WTC11 (cell line): ENCODE results near the gene MYO18B. TPM values are rescaled to one million over a fixed set of nuclear protein-coding genes. Genes with fewer than 3 reads are reported as not detected.

ENCODE experiments used
- ATAC-seq: fragments of 200-7000 bp; cut with Tn5 transposase; 2 replicates; pipeline ENCODE4 v1.10.0; 2021; ENCODE audit warnings: mild to moderate bottlenecking, moderate library complexity
- CTCF ChIA-PET: fragments of 300-600 bp; sonication (Branson Sonifier 250); formaldehyde crosslinking; loops from one replicate; lab custom pipeline; 2021; ENCODE audit warnings: antibody characterized with exemption; lab: Charles Lee
- POLR2A ChIA-PET: fragments of 350-600 bp; sonication (Branson Sonifier 250); formaldehyde crosslinking; loops from one replicate; lab custom pipeline; 2021; ENCODE audit warnings: antibody characterized with exemption; lab: Charles Lee
- DNase-seq: peaks from one replicate; pipeline ENCODE4 v3.0.0; 2021; ENCODE audit warnings: low spot score
- H3K27ac Mint-ChIP-seq: 2 replicates; pipeline ENCODE4 v1.8.0; 2021; ENCODE audit warnings: mixed read lengths
- H3K27me3 Mint-ChIP-seq: 2 replicates; pipeline ENCODE4 v1.8.0; 2021; ENCODE audit warnings: low read depth, mild to moderate bottlenecking, moderate library complexity, mixed read lengths
- H3K36me3 Mint-ChIP-seq: 2 replicates; pipeline ENCODE4 v1.8.0; 2021; ENCODE audit warnings: mixed read lengths
- H3K4me1 Mint-ChIP-seq: 2 replicates; pipeline ENCODE4 v1.8.0; 2022; ENCODE audit warnings: mixed read lengths
- H3K4me3 Mint-ChIP-seq: 2 replicates; pipeline ENCODE4 v1.8.0; 2021; ENCODE audit warnings: mild to moderate bottlenecking, moderate library complexity, mixed read lengths
- H3K9me3 Mint-ChIP-seq: 2 replicates; pipeline ENCODE4 v1.8.0; 2021; ENCODE audit warnings: mixed read lengths
- AFF4 ChIP-seq: sonication (generic); formaldehyde crosslinking; IDR thresholded peaks from 2 replicates; pipeline ENCODE4 v1.8.1; 2023; ENCODE audit warnings: mild to moderate bottlenecking, missing genetic modification reagents, borderline replicate concordance
- ARID4B ChIP-seq: sonication (generic); formaldehyde crosslinking; IDR thresholded peaks from 2 replicates; pipeline ENCODE4 v1.8.0; 2023; ENCODE audit warnings: missing genetic modification reagents, mild to moderate bottlenecking, borderline replicate concordance
- ATF2 ChIP-seq: sonication (generic); formaldehyde crosslinking; IDR thresholded peaks from 2 replicates; pipeline ENCODE4 v1.8.1; 2022; ENCODE audit warnings: low read depth, missing genetic modification reagents, borderline replicate concordance
- EMX1 ChIP-seq: fragments of 250-450 bp; sonication (Bioruptor Pico); IDR thresholded peaks from 2 replicates; pipeline ENCODE4 v1.8.0; 2021; ENCODE audit warnings: mild to moderate bottlenecking
- ESRRA ChIP-seq: sonication (generic); formaldehyde crosslinking; IDR thresholded peaks from 2 replicates; pipeline ENCODE4 v1.8.1; 2022; ENCODE audit warnings: mild to moderate bottlenecking, missing genetic modification reagents, borderline replicate concordance
- ETV6 ChIP-seq: sonication (generic); formaldehyde crosslinking; IDR thresholded peaks from 2 replicates; pipeline ENCODE4 v1.8.1; 2022; ENCODE audit warnings: mild to moderate bottlenecking, missing genetic modification reagents
- GABPB1 ChIP-seq: sonication (generic); formaldehyde crosslinking; IDR thresholded peaks from 2 replicates; pipeline ENCODE4 v1.8.1; 2023; ENCODE audit warnings: mild to moderate bottlenecking, missing genetic modification reagents
- HMGA2 ChIP-seq: fragments of 250-450 bp; sonication (Bioruptor Pico); IDR thresholded peaks from 2 replicates; pipeline ENCODE4 v1.4.0; 2021; ENCODE audit warnings: mild to moderate bottlenecking, moderate library complexity
- MXD4 ChIP-seq: fragments of 250-450 bp; sonication (Bioruptor Pico); IDR thresholded peaks from 2 replicates; pipeline ENCODE4 v1.8.0; 2021; ENCODE audit warnings: mild to moderate bottlenecking, moderate library complexity, borderline replicate concordance
- NR3C1 ChIP-seq: sonication (generic); formaldehyde crosslinking; conservative IDR thresholded peaks from 2 replicates; pipeline ENCODE4 v1.8.1; 2023; ENCODE audit warnings: low read depth, mild to moderate bottlenecking, missing genetic modification reagents
- RELA ChIP-seq: sonication (generic); formaldehyde crosslinking; IDR thresholded peaks from 2 replicates; pipeline ENCODE4 v1.8.1; 2022; ENCODE audit warnings: missing genetic modification reagents, mild to moderate bottlenecking, borderline replicate concordance
- SMAD3 ChIP-seq: sonication (generic); formaldehyde crosslinking; IDR thresholded peaks from 2 replicates; pipeline ENCODE4 v1.8.0; 2022; ENCODE audit warnings: missing genetic modification reagents, mild to moderate bottlenecking, borderline replicate concordance
- SOX15 ChIP-seq: fragments of 250-450 bp; sonication (Bioruptor Pico); IDR thresholded peaks from 2 replicates; pipeline ENCODE4 v1.9.0; 2021; ENCODE audit warnings: mild to moderate bottlenecking
- SP1 ChIP-seq: sonication (generic); formaldehyde crosslinking; conservative IDR thresholded peaks from 2 replicates; pipeline ENCODE4 v1.8.1; 2022; ENCODE audit warnings: missing genetic modification reagents
- ZNF423 ChIP-seq: fragments of 250-450 bp; sonication (Bioruptor Pico); IDR thresholded peaks from 2 replicates; pipeline ENCODE4 v2.1.2; 2022; ENCODE audit warnings: mild to moderate bottlenecking, moderate library complexity
- total RNA-seq: library from RNA; stranded (reverse); gene quantifications from 3 replicates; pipeline ENCODE4 v1.2.3, GENCODE V29; 2021
- TF ChIP-seq, protein P1 (sequence below): sonication (generic); formaldehyde crosslinking; IDR thresholded peaks from 2 replicates; pipeline ENCODE4 v1.8.1; 2023; ENCODE audit warnings: mild to moderate bottlenecking, moderate library complexity, missing genetic modification reagents
- TF ChIP-seq, protein P2 (sequence below): sonication (generic); formaldehyde crosslinking; IDR thresholded peaks from 2 replicates; pipeline ENCODE4 v1.8.0; 2023; ENCODE audit warnings: missing genetic modification reagents
- TF ChIP-seq, protein P3 (sequence below): fragments of 250-450 bp; sonication (Bioruptor Pico); IDR thresholded peaks from 2 replicates; pipeline ENCODE4 v1.9.0; 2021; ENCODE audit warnings: mild to moderate bottlenecking
- TF ChIP-seq, protein P4 (sequence below): sonication (generic); formaldehyde crosslinking; IDR thresholded peaks from 2 replicates; pipeline ENCODE4 v1.8.1; 2023; ENCODE audit warnings: mild to moderate bottlenecking, missing genetic modification reagents

Gene MYO18B
- total RNA-seq, 1 experiment from 2014 or later, result 0.96 TPM

DNA sequence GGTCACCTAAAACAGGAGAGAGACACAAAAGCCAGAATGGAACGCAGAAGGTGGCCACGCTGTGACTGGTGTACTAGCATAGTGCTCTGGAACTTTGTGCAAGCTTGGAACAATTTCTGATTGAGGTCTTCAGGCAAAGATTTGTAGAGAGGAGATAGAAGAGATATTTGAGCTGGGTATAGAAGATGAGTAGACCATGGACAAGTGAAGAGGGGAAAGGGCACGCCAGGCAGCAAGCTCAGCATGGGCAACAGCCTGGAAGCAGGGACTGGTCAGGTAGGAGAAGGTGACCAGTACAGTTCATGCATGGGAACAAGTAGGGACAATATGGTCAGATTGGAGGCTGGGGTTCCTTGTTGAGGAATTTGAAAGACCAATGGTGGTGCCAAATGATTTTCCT is 24.4 kb downstream of the MYO18B start (continued):
- TF ChIP-seq AFF4 (no peak), ARID4B (no peak), SOX15 (CRISPR knock-in tag) (no peak)
- TF ChIP-seq, protein P1, sequence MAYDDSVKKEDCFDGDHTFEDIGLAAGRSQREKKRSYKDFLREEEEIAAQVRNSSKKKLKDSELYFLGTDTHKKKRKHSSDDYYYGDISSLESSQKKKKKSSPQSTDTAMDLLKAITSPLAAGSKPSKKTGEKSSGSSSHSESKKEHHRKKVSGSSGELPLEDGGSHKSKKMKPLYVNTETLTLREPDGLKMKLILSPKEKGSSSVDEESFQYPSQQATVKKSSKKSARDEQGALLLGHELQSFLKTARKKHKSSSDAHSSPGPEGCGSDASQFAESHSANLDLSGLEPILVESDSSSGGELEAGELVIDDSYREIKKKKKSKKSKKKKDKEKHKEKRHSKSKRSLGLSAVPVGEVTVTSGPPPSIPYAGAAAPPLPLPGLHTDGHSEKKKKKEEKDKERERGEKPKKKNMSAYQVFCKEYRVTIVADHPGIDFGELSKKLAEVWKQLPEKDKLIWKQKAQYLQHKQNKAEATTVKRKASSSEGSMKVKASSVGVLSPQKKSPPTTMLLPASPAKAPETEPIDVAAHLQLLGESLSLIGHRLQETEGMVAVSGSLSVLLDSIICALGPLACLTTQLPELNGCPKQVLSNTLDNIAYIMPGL (CRISPR knock-in tag), result no peak

DNA sequence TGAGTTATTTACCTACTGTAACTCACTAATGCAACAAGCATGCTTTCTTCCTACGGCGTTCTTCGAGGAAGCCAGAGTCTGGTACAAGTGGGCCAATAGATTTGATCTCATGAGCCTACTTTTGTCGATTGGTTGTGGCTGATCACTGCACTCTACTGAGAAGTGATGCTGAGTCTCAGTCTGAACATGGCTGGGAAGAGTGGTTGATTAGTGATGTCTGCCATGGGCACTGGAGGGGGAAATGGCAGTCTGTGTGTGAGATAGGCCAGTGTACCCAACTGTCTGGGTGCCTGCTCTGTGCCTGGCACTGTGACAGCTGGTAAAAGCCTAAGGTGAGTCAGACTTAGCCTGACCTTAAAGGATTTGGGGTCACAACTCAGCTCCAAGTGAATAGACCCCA is 28.3 kb downstream of the MYO18B start:
- ChIA-PET POLR2A (no interaction called here), CTCF (no interaction called here)
- no peak for DNase-seq
- ATAC-seq, result no peak
- Mint-ChIP-seq H3K4me1 (peaks cover 4% of the 10 kb centered on the region), H3K27ac (no peak overlapping the region), H3K36me3 (peaks cover 5% of the 10 kb centered on the region; the same call in 1 of the 2 replicates), H3K4me3 (no peak overlapping the region), H3K9me3 (peaks cover 21% of the 10 kb centered on the region), H3K27me3 (peaks cover 2% of the 10 kb centered on the region)
- TF ChIP-seq SMAD3 (CRISPR knock-in tag), result no peak
- TF ChIP-seq MXD4 (CRISPR knock-in tag), result no peak
- TF ChIP-seq GABPB1 (CRISPR knock-in tag), result no peak
- no peak for TF ChIP-seq ZNF423 (CRISPR knock-in tag)
- TF ChIP-seq AFF4, result no peak
- TF ChIP-seq, protein P2, sequence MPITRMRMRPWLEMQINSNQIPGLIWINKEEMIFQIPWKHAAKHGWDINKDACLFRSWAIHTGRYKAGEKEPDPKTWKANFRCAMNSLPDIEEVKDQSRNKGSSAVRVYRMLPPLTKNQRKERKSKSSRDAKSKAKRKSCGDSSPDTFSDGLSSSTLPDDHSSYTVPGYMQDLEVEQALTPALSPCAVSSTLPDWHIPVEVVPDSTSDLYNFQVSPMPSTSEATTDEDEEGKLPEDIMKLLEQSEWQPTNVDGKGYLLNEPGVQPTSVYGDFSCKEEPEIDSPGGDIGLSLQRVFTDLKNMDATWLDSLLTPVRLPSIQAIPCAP, result no peak
- TF ChIP-seq ATF2 (CRISPR knock-in tag), result no peak
- no peak for TF ChIP-seq EMX1 (CRISPR knock-in tag)
- no peak for TF ChIP-seq ETV6 (CRISPR knock-in tag)
- TF ChIP-seq, protein P3, sequence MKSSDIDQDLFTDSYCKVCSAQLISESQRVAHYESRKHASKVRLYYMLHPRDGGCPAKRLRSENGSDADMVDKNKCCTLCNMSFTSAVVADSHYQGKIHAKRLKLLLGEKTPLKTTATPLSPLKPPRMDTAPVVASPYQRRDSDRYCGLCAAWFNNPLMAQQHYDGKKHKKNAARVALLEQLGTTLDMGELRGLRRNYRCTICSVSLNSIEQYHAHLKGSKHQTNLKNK (CRISPR knock-in tag), result no peak
- no peak for TF ChIP-seq SP1 (CRISPR knock-in tag)
- no peak for TF ChIP-seq ESRRA
- TF ChIP-seq, protein P4, sequence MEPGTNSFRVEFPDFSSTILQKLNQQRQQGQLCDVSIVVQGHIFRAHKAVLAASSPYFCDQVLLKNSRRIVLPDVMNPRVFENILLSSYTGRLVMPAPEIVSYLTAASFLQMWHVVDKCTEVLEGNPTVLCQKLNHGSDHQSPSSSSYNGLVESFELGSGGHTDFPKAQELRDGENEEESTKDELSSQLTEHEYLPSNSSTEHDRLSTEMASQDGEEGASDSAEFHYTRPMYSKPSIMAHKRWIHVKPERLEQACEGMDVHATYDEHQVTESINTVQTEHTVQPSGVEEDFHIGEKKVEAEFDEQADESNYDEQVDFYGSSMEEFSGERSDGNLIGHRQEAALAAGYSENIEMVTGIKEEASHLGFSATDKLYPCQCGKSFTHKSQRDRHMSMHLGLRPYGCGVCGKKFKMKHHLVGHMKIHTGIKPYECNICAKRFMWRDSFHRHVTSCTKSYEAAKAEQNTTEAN, result no peak
- no peak for TF ChIP-seq HMGA2
- no peak for TF ChIP-seq NR3C1
- TF ChIP-seq RELA (CRISPR knock-in tag), result no peak
